OCI-M2 (cell line): ENCODE results near the gene CFAP299.
A peak's percentile ranks its signal among the peaks of the same experiment; 100 is the strongest.

Experiments used
- DNase-seq: peaks from one replicate; lab custom pipeline; 2025; ENCODE audit not compliant: unreplicated experiment; lab: John Stamatoyannopoulos, UW

The CFAP299 gene

GRCh38 chr4:80909938-80910337 is 574.4 kb downstream of the CFAP299 start:
- no peak for DNase-seq

DNA sequence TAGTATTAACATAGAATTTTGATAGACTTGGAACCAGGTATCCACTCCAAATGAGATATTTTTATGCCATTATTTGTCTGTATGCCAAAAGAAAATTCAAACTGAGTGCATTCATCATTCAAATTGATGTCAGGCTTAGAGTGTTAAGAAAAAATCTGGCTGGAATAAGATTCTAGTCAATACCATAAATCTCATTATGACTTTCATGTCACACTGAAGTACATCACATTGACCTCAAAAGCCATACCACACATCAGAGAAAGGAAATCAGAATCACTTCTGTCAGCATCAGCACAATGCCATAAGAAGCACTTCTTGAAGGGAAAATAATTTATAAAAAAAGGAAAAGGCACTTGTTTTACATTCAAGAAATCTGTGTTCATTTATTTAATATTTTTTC is 575.9 kb downstream of the CFAP299 start:
- no peak for DNase-seq

DNA sequence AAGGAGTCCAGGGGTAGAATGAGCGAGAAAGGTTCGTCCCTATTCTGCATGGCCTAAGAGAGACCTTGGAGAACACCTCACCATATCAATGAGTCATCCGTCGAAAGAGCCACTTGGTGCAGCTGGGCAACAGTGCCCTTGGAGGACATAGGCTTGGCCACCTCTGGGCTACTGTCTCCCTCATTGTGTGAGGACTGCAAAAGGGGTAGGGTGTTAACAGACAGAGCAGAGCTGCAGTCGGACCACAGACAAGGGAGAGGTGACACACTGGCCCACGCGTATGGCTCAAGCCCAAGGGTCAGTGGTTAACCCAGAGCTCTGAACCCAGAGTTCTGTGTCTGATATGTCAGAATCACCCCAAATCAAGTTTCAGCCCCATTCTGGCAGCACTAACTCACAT is 576.8 kb downstream of the CFAP299 start:
- DNase-seq: no peak

- DNase-seq: no peak
Observed at GRCh38 chr4:80913381-80913780, 577.9 kb downstream of the CFAP299 start.

GRCh38 chr4:80916770-80917169 is 581.2 kb downstream of the CFAP299 start:
- no peak for DNase-seq

DNA sequence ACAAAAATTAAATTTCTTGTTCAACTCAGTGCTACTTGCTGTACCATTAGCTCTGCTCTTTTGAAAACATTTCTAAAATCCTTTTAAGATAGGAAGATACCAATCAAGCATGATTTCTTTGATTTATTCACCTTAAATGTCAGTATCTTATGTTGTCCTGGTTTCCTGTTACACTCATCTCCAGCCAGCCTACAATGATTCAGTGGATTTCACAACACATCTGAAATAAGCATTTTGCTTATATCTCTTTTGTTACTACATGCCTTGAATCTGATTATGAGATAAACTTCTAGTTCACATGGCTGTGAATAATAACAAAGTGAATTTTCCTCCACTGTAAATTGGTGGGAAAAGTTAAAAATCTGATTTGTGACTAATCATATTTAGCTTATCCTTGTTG is 582.5 kb downstream of the CFAP299 start:
- no peak for DNase-seq

GRCh38 chr4:80921441-80921840 is 585.9 kb downstream of the CFAP299 start:
- no peak for DNase-seq

DNA sequence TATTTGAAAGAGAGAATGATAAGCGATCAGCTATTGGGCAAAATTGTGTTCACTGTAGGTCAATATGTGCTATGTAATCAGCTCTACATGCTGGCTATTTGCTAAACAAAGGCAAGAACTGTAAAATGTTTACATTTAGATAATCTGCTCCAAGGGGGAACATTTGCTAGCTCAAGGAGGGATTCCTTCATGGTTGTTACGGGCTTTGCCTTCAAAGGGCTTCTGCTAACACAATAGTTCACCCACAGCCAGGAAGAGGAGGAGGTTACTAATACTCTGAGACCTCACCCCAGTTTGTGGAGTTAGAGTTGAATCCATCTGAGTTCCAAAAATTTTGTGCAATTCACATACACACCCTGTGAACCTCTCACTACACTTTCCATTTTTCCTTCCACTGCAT is 587.4 kb downstream of the CFAP299 start:
- no peak for DNase-seq

GRCh38 chr4:80925293-80925692 is 589.8 kb downstream of the CFAP299 start:
- no peak for DNase-seq

DNA sequence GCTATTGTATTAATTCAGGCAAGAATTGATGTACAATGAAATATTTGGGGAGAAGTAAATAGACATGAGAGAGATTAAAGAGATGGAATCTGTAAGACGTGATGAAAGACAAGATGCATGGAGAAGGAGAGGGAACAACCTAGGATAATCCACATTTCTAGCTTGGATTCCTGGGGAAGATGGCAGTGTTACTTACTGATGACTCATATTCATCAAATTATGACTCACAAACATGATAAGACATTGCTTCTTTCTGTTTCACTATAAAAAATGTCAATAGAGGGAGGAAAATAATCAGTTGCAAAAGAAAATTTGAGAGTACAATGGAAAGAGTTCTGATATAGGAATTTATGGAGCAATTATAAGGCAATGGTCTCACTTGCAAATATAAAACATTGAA is 590.9 kb downstream of the CFAP299 start:
- DNase-seq: no peak

- no peak for DNase-seq
Observed at GRCh38 chr4:80926891-80927290, 591.4 kb downstream of the CFAP299 start.

- no peak for DNase-seq
Observed at GRCh38 chr4:80927420-80927819, 591.9 kb downstream of the CFAP299 start.

DNA sequence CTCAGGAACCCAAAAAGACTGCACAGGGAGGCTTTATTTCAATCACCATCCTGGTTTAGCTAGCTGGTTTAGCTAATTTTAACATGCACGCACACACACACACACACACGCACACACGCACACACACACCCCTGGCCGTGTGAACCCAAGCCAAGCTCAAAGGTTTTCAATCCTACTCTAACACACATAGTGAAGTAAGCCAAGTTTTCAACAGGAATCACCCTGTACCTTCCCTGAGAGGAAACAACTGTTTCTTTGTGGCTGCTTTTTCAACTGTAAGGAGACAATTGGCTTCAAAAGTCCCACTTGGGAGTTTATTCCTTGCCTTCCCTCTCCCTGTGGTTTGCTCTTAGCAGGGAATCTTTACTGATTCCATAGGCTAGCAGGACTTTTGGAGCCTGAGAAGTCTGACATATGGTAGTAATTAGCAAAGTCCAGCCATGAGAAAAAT is 596.1 kb downstream of the CFAP299 start:
- DNase-seq: no peak

- no peak for DNase-seq
Observed at GRCh38 chr4:80948141-80948540, 612.6 kb downstream of the CFAP299 start.

DNA sequence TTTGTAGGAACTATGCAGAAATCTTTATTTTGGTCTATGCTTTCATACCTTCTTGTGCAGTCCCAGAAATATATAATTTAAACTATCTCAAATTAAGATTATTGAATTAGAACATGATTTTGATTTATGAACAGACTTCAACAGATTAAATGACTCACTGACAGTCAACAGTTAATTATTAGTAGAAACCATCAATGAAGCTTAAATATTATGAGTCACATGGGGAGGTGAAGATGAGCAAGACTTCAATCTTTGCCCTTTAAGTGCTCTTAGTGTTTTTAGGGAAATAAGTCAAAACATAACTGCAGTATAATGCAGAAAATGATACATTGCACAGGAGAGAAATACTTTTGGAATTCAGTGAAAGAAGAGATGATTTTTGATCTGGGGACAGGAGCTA is 613.5 kb downstream of the CFAP299 start:
- no peak for DNase-seq

GRCh38 chr4:80956421-80956820 is 620.9 kb downstream of the CFAP299 start:
- no peak for DNase-seq

- DNase-seq: no peak
Observed at GRCh38 chr4:80963051-80963450, 627.5 kb downstream of the CFAP299 start.

DNA sequence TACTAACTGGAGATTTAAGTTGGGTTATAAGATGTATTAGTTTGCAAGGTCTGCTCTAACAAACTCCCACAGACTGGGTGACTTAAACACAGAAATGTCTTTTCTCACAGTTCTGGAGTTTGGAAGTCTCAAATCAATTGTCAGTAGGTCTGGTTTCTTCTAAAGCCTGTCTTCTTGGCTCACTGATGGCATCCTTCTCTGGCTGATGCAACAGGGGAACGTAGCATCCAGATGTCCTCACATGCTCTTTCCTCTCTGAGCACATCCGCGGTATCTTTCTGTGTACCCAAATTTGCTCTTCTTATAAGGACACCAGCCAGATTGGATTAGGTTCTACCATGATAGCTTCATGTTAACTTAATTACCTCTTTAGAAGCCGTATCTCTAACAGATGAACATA is 631.8 kb downstream of the CFAP299 start:
- DNase-seq: no peak

DNA sequence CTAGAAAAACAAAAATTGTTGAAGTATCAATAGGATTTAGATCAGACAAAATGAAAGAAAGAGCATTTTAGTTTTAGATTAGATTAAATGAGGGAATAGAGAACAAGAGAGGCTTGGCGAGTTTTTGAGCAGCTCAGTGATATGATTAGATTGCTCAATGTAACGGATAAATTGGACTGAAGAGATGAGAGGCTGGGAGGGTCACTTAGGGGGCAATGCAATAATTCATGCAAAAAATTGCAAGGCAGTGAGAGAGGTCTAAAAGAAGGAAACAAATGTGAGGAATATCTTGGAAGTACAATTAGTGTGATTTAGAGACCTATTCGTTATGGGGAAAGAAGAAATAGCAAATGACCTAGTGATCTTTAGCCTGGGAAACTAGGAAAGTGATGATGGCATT is 644.7 kb downstream of the CFAP299 start:
- no peak for DNase-seq

DNA sequence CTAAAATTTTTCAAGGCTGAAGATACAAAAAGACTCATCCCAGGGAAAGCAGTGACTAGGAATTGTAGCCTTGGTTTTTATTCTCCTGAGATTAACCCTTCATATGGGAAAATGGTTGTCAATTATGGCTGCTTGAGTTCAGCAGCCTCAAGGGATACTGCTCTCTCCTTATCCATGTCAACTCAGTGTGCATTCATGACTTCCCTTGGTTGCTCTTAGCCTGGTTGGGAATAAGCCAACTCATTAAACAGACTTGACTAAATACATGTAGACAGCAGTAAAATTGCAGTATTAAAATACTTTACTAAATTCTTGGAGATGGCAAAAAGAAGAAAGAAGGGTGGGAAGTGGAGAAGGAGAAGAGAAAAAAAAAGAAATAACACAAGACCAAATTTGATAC is 650.5 kb downstream of the CFAP299 start:
- no peak for DNase-seq

- peak; percentile 13 for DNase-seq
Observed at GRCh38 chr4:80989921-80990544, 654.5 kb downstream of the CFAP299 start.

DNA sequence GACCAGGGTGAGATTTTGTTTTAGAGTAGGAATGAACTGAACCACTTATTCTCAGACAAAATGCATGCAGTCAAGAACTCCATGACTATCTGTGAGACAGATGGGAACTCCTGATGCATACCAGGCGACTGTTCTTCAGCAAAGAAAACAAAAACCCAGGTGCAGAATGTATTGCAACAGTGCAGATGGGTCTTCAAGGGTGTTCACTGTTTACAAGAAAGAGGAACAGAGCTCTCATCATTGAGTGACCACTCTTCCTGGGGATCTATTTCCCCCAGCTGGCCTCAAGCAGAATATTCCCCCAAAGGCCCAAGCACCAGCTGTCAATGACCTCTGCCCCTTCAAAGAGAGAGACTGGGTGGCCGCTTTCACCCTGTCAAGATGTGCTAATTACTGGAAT is 655.3 kb downstream of the CFAP299 start:
- no peak for DNase-seq

GRCh38 chr4:80999943-81000342 is 664.4 kb downstream of the CFAP299 start:
- no peak for DNase-seq
